HG02852 (cell line): ENCODE data around the gene BORCS8.
"Not testable (repeated sequence)": the region's sequence is repeated elsewhere in the genome, so short reads cannot be mapped to it uniquely, and the experiment has no call there.

Experiments
- ATAC-seq: cut with Tn5 transposase; IDR thresholded peaks from one replicate; pipeline ENCODE4 v1.9.1; 2021; ENCODE audit warnings: mild to moderate bottlenecking, moderate library complexity; ENCODE audit not compliant: unreplicated experiment

The BORCS8 gene

GRCh38 chr19:19192078-19192882, at the start of gene BORCS8, which contains the start of gene RFXANK:
Gene BORCS8, minus strand, starts transcription at chr19:19192152. Its CDS starts 35 bp downstream, at chr19:19192117.
Gene RFXANK, plus strand, starts transcription at chr19:19192258. Its CDS starts 1,689 bp downstream, at chr19:19193947.
- peak; percentile 80 for ATAC-seq

GRCh38 chr19:19240476-19240875, 48.5 kb upstream of the BORCS8 start:
- ATAC-seq = no peak

DNA sequence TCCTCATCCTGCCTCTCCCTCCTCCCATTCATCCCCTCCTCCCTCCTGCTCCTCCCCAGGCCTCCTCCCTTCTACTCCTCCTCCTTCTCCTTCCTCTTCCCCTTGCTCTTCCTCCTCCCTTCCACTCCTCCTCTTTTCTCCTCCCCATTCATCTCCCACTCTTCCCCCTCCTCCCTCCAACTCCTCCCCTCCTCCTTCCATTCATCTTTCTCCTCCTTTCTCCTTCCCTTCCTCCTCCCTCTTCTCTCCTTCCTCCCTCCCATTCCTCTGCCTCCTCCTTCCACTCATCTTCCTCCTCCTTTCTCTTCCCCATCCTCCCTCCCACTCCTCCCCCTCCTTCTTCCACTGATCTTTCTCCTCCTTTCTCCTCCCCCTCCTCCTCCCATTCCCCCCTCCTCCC, 47.7 kb upstream of the BORCS8 start:
- ATAC-seq = no peak

- no peak for ATAC-seq
Measured at GRCh38 chr19:19238126-19238894, 46.4 kb upstream of the BORCS8 start.

DNA sequence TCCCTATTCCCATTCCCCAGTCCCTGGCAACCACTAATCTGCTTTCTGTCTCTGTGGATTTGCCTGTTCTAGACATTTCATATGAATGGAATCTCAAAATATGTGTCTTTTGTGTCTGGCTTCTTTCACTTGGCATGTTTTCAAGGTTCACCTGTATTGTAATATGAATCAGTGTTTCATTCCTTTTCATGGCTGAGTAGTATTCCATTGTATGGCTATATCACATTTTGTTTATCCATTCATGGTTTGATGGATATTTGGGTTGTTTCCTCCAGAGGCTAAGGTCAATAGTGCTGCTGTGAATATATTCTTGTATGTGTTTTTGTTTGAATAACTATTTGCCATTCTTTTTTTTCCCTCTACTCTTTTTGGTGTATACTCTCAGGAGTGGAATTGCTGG, 44.2 kb upstream of the BORCS8 start:
- no peak for ATAC-seq

- no peak for ATAC-seq
Measured at GRCh38 chr19:19234220-19234816, 42.4 kb upstream of the BORCS8 start.

GRCh38 chr19:19232261-19232721, 40.3 kb upstream of the BORCS8 start:
- no peak for ATAC-seq

- ATAC-seq = no peak
Measured at GRCh38 chr19:19230999-19231398, 39.0 kb upstream of the BORCS8 start.

DNA sequence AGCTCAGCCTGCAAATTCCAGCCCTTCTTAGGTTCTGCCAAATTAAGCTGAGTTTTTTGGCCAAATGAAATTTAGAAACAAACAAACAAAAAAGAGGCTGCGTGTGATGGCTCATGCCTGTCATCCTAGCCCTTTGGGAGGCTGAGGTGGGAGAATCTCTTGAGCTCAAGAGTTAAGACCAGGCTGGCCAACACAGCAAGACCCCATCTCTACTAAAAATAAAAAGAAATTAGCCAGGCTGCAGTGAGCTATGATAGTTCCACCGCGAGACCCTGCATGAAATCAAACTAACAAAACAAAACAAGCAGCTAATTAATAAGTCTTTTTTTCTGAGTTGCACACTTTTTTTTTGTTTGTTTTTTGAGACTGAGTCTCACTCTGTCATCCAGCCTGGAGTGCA, 37.7 kb upstream of the BORCS8 start:
- ATAC-seq = no peak

- ATAC-seq = no peak
Measured at GRCh38 chr19:19227217-19227616, 35.3 kb upstream of the BORCS8 start.

GRCh38 chr19:19226663-19227062, 34.7 kb upstream of the BORCS8 start:
- ATAC-seq = no peak

GRCh38 chr19:19226204-19226603, 34.3 kb upstream of the BORCS8 start:
- no peak for ATAC-seq

DNA sequence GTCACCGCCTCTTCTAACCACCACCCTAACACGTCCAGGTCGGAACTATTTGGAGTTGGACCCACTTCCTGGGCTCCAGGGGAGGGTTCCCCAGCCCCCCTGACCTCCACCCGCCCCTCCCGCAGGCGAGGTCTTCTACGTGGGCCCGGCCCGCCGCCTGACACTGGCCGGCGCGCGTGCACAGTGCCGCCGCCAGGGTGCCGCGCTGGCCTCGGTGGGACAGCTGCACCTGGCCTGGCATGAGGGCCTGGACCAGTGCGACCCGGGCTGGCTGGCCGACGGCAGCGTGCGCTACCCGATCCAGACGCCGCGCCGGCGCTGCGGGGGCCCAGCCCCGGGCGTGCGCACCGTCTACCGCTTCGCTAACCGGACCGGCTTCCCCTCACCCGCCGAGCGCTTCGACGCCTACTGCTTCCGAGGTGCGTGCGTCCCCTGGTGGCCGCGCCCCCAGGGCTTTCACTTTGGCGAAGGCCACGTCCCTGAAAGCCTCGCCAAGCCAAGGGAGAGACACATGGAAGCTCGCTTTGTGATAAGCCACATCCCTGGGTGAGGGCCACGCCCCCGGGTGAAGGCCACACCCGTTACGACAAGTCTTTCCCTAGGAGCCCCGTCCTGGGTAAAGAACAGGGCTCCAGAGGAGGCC, 33.0 kb upstream of the BORCS8 start:
- ATAC-seq = no peak

GRCh38 chr19:19224150-19224851, 32.3 kb upstream of the BORCS8 start:
- ATAC-seq = no peak

- no peak for ATAC-seq
Measured at GRCh38 chr19:19223636-19224035, 31.7 kb upstream of the BORCS8 start.

DNA sequence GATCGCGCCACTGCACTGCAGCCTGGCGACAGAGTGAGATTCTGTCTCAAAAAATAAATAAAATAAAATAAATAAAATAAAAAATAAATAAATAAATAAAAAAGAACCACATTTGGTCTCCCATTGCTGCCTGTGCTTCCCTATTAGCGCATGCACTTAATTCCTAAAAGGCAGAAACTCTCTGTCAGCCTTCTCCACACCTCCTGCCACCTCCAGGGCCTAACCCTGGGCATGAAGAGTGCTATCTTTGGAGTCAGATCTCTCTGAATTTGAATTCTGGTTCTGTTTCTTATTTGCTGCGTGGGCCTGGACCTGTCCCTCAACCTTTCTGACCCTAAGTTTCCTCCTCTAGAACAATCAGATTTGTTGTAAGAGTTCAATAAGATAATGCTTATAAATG, 31.1 kb upstream of the BORCS8 start:
- ATAC-seq = no peak

DNA sequence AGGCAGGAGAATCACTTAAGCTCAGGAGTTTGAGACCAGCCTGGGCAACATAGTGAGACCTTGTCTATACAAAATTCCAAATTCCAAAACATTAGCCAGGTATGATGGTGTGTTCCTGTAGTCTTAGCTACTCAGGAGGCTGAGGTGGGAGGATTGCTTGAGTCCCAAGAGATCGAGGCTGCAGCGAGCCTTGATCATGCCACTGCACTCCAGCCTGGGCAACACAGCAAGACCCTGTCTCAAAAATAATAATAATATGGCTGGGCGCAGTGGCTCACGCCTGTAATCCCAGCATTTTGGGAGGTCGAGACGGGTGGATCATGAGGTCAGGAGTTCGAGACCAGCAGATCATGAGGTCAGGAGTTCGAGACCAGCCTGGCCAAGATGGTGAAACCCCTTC, 29.0 kb upstream of the BORCS8 start:
- ATAC-seq = not testable (repeated sequence)

DNA sequence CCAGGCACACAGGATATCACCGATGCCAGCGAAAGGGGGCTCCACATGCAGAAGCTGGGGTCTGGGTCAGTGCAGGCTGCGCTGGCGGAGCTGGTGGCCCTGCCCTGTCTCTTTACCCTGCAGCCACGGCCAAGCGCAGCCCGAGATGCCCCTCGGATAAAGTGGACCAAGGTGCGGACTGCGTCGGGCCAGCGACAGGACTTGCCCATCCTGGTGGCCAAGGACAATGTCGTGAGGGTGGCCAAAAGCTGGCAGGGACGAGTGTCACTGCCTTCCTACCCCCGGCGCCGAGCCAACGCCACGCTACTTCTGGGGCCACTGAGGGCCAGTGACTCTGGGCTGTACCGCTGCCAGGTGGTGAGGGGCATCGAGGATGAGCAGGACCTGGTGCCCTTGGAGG, 27.0 kb upstream of the BORCS8 start:
- ATAC-seq = no peak

GRCh38 chr19:19217099-19217498, 25.1 kb upstream of the BORCS8 start:
- no peak for ATAC-seq

DNA sequence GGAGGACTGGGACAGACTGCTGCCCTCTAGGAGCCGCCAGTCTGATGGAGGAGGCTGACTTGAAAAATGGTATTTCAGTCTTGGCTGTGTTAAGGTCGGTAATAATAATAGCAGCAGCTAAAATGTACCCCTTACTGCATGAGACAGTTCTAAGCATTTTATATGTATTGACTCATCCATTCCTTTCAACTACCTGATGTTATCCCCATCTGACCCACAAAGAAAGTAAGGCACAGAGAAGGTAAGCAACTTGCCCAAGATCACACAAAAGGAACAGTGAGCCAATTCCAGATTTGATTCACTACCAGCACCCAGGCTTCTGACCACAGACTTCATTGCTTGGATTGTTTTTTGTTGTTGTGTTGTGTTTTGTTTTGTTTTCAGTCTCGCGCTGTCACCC, 23.8 kb upstream of the BORCS8 start:
- no peak for ATAC-seq
